ENCODE data around the gene CCNA2.

GRCh38 chr4:121861426-121861825, 37.7 kb upstream of the CCNA2 start:
- TF ChIP-seq POLR2A (IDR thresholded peaks at IDR 0.05), result no peak
- TF ChIP-seq, protein P1, sequence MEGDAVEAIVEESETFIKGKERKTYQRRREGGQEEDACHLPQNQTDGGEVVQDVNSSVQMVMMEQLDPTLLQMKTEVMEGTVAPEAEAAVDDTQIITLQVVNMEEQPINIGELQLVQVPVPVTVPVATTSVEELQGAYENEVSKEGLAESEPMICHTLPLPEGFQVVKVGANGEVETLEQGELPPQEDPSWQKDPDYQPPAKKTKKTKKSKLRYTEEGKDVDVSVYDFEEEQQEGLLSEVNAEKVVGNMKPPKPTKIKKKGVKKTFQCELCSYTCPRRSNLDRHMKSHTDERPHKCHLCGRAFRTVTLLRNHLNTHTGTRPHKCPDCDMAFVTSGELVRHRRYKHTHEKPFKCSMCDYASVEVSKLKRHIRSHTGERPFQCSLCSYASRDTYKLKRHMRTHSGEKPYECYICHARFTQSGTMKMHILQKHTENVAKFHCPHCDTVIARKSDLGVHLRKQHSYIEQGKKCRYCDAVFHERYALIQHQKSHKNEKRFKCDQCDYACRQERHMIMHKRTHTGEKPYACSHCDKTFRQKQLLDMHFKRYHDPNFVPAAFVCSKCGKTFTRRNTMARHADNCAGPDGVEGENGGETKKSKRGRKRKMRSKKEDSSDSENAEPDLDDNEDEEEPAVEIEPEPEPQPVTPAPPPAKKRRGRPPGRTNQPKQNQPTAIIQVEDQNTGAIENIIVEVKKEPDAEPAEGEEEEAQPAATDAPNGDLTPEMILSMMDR (IDR thresholded peaks at IDR 0.05), result no peak
